Stimulated activated naive B cell treated with anti-CD40 and anti-IgM and Interleukin-4, amounts not matched to agents 10 μg/mL and 1 μg/mL and 100 μg/mL, for 72 hours (primary cell): Measurements from ENCODE around the gene CD226.
"Not testable (repeated sequence)": the region's sequence is repeated elsewhere in the genome, so short reads cannot be mapped to it uniquely, and the experiment has no call there.

Source experiments
- ATAC-seq, 2 donors: fragments of 150-1000 bp; cut with Tn5 transposase; replicated peaks; 2 replicates each; pipeline ENCODE4 v1.10.0; 2021; ENCODE audit warnings: moderate library complexity in 1 of 2
- DNase-seq: peaks from one replicate; pipeline ENCODE4 v3.0.0; 2021
- H3K27ac Mint-ChIP-seq: one replicate; pipeline ENCODE4 v1.8.0; 2022; ENCODE audit warnings: mild to moderate bottlenecking, mixed read lengths
- H3K27me3 Mint-ChIP-seq, 2 donors: one replicate each; pipeline ENCODE4 v1.8.0; 2022; ENCODE audit warnings: mixed read lengths in 2 of 2
- H3K36me3 Mint-ChIP-seq, 2 donors: one replicate each; pipeline ENCODE4 v1.8.0; 2022; ENCODE audit warnings: mixed read lengths in 2 of 2, mild to moderate bottlenecking in 1 of 2
- H3K4me1 Mint-ChIP-seq, 2 donors: one replicate each; pipeline ENCODE4 v1.8.0; 2022; ENCODE audit warnings: mixed read lengths in 2 of 2, mild to moderate bottlenecking in 1 of 2
- H3K4me3 Mint-ChIP-seq, 2 donors: one replicate each; pipeline ENCODE4 v1.8.0; 2022; ENCODE audit warnings: mild to moderate bottlenecking in 2 of 2, mixed read lengths in 2 of 2, moderate library complexity in 1 of 2
- H3K9me3 Mint-ChIP-seq, 2 donors: one replicate each; pipeline ENCODE4 v1.8.0; 2022; ENCODE audit warnings: mixed read lengths in 2 of 2, mild to moderate bottlenecking in 1 of 2

Gene CD226

DNA sequence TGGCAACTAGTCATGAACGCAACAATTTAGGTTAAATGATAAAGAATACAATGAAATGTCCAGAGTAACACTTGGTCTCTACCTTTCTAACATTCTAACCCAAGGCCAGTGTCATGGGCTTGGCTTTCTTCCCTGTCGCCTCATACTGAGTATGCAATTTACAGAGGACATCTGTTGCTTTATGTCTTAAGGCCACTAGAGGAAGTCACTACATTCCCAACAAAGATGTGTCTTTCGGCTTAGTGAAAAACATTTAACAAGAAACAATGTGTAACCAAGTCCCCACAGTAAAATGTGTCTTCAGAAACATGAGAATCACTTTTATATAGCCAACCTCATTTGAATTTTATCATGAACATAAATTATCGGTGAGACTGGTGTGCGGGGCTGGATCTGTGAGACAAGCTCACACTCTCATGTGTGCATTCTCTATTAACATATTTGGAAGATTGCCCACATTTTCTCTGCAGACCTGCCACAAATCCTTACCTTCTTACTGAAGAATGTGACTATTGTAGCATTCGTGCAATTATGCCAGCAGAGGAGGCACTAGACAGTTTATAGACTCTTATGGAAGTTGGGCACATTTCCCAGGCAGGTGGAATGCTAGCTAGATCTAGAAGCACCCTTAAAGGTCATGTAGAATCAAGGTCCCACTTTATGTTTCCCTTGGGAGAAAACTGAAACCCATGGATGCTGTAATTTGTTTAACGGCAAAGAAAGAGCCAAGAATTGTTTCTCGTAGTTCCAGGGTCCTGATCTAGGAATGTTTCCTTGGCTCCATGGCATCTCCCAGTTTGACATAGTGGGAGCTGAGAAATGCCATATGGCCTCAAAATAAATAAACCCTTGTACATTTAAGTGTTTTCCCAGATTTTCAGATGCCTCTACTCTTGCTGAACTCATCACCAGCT is 101.8 kb downstream of the CD226 start:
- Mint-ChIP-seq H3K36me3 (no peaks in the 10 kb centered on the region), H3K27ac (no peak overlapping the region), H3K9me3 (no peaks in the 10 kb centered on the region), H3K27me3 (no peaks in the 10 kb centered on the region), H3K4me1 (no peaks in the 10 kb centered on the region), H3K4me3 (no peak overlapping the region)
- DNase-seq (no peak), ATAC-seq (no peak)

- no peaks in the 10 kb centered on the region for H3K36me3 Mint-ChIP-seq
- no peaks in the 10 kb centered on the region for H3K27me3 Mint-ChIP-seq
- no peak for DNase-seq
- no peak overlapping the region for H3K4me3 Mint-ChIP-seq
- ATAC-seq, result no peak
- no peaks in the 10 kb centered on the region for H3K9me3 Mint-ChIP-seq
- H3K27ac Mint-ChIP-seq, result no peak overlapping the region
- no peaks in the 10 kb centered on the region for H3K4me1 Mint-ChIP-seq
Measured at GRCh38 chr18:69844656-69845055, 103.0 kb downstream of the CD226 start.

DNA sequence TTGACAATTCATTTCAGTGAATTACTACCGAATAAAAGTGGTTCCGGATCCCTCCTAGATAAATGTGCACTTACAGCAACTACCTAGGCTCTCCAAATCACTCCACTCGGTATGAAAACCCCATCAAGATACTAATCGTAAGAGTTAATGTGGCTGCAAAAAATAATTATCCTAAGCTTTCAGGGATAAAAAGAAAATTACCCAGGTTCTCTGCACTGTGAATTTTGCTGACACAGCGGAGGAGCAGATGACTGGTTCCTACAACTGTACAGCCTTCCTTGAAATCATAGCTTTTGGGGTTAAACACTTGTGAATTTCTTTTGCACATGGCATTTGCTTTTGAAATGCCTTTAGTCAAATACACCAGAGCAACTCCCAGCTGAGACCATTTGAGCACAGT is 104.7 kb downstream of the CD226 start:
- H3K27me3 Mint-ChIP-seq, result no peaks in the 10 kb centered on the region
- H3K4me3 Mint-ChIP-seq, result no peak overlapping the region
- no peak for ATAC-seq
- H3K9me3 Mint-ChIP-seq, result peaks cover 0 to 4% of the 10 kb centered on the region in 2 donors
- no peaks in the 10 kb centered on the region for H3K4me1 Mint-ChIP-seq
- H3K36me3 Mint-ChIP-seq, result no peaks in the 10 kb centered on the region
- no peak for DNase-seq
- H3K27ac Mint-ChIP-seq, result no peak overlapping the region

DNA sequence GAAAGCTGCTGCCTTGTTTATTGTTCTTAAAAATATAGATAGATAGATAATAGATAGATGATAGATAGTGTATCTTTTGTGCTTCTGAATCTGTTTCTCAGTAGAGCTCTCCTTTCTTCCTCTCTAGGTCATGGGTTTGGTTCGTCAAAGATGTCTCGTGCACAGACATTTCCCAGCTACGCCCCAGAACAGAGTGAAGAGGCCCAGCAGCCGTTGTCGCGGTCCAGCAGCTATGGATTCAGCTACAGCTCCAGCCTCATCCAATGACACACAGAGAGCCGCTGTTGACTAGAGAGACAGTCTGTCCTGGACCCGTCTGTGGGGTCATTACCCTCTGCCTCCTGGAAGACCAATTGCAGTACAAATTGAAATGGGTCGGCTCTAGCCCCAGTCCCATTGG is 106.6 kb downstream of the CD226 start:
- H3K36me3 Mint-ChIP-seq, result no peaks in the 10 kb centered on the region
- H3K4me1 Mint-ChIP-seq, result no peaks in the 10 kb centered on the region
- H3K27ac Mint-ChIP-seq, result no peak overlapping the region
- H3K27me3 Mint-ChIP-seq, result no peaks in the 10 kb centered on the region
- ATAC-seq (no peak), DNase-seq (no peak)
- no peak overlapping the region for H3K4me3 Mint-ChIP-seq
- peaks cover 0 to 4% of the 10 kb centered on the region in 2 donors for H3K9me3 Mint-ChIP-seq

GRCh38 chr18:69840445-69840844 is 107.2 kb downstream of the CD226 start:
- Mint-ChIP-seq H3K4me1 (no peaks in the 10 kb centered on the region), H3K27ac (no peak overlapping the region), H3K36me3 (no peaks in the 10 kb centered on the region), H3K9me3 (peaks cover 0 to 4% of the 10 kb centered on the region in 2 donors), H3K4me3 (no peak overlapping the region), H3K27me3 (no peaks in the 10 kb centered on the region)
- ATAC-seq (no peak), DNase-seq (no peak)

- Mint-ChIP-seq H3K9me3 (peaks cover 0 to 4% of the 10 kb centered on the region in 2 donors), H3K36me3 (no peaks in the 10 kb centered on the region), H3K27ac (no peak overlapping the region), H3K4me3 (no peak overlapping the region), H3K27me3 (no peaks in the 10 kb centered on the region), H3K4me1 (no peaks in the 10 kb centered on the region)
- ATAC-seq (no peak), DNase-seq (no peak)
Measured at GRCh38 chr18:69840001-69840400, 107.7 kb downstream of the CD226 start.

DNA sequence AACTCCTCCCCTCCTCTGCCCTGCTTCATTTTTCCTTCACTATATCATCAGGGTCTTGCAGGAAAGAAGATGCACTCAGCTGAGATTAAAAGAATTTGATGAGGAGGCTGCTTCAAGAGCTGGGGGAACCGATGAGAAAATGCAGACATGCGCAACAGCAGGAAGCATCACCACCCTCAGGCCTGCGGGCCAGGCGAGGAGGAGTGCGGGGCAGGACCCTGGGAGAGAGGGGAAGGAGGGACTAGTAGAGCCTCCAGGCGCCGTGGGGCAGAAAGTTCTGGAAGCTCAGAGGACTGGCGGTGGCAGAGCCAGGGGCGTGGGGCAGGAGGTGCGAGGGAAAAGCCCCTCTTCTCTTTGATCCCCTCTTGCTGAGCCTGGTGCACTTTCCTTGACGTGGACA is 108.2 kb downstream of the CD226 start:
- Mint-ChIP-seq H3K27ac (no peak overlapping the region), H3K4me1 (no peaks in the 10 kb centered on the region), H3K4me3 (no peak overlapping the region), H3K36me3 (no peaks in the 10 kb centered on the region), H3K9me3 (peaks cover 0 to 4% of the 10 kb centered on the region in 2 donors), H3K27me3 (no peaks in the 10 kb centered on the region)
- no peak for DNase-seq
- no peak for ATAC-seq

GRCh38 chr18:69838620-69839411 is 108.9 kb downstream of the CD226 start:
- peaks cover 0 to 4% of the 10 kb centered on the region in 2 donors for H3K9me3 Mint-ChIP-seq

DNA sequence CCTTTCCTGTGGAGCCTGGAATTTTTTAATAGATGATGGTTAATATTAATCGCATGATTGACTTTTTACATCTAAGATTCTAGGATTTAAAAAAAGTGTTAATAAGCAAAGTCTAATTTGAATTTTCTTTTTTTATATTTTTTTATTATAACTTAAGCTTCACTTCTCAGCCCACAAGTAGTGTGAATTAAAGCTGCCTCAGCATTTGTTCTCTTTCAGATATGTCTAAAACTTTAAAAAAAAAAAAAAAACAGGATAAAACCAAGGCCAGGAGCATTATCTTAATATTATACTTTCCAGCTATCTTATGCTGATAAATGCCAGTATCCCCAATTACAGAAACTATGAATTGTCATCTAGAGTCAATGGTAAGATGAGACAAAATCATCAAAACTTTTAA is 109.7 kb downstream of the CD226 start:
- ATAC-seq, result no peak
- Mint-ChIP-seq H3K36me3 (no peaks in the 10 kb centered on the region), H3K27me3 (no peaks in the 10 kb centered on the region), H3K4me3 (no peak overlapping the region), H3K27ac (no peak overlapping the region), H3K4me1 (no peaks in the 10 kb centered on the region), H3K9me3 (peaks cover 0 to 4% of the 10 kb centered on the region in 2 donors)
- no peak for DNase-seq

More at GRCh38 chr18:69838620-69839411, 108.9 kb downstream of the CD226 start:
- ATAC-seq, result peak in 1 of 2 donors; percentile 52
- DNase-seq, result no peak
- H3K27ac Mint-ChIP-seq, result no peak overlapping the region
- no peaks in the 10 kb centered on the region for H3K36me3 Mint-ChIP-seq
- no peaks in the 10 kb centered on the region for H3K4me1 Mint-ChIP-seq
- H3K27me3 Mint-ChIP-seq, result no peaks in the 10 kb centered on the region
- H3K4me3 Mint-ChIP-seq, result no peak overlapping the region

- H3K27ac Mint-ChIP-seq, DNase-seq, H3K4me3 Mint-ChIP-seq, H3K36me3 Mint-ChIP-seq, ATAC-seq, H3K27me3 Mint-ChIP-seq, H3K4me1 Mint-ChIP-seq, H3K9me3 Mint-ChIP-seq: not testable (repeated sequence)
Measured at GRCh38 chr18:69834980-69835379, 112.7 kb downstream of the CD226 start.

DNA sequence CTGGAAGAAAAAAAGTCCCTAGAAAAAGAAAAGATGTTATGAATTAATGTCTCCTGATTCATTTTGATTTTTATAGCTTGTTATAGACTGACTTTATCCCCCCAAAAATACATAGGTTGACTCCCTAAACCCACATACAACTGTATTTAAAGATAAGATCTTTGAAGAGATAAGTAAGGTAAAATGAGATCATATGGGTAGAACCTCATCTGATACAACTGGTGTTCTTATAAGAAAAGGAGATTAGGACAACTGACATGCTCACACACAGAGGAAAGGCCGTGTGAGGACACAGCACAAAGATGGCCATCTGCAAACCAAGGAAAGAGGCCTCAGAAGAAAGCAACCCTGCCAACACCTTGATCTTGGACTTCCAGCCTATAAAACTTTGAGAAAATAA is 117.5 kb downstream of the CD226 start:
- Mint-ChIP-seq H3K27ac (no peak overlapping the region), H3K9me3 (no peaks in the 10 kb centered on the region), H3K4me1 (no peaks in the 10 kb centered on the region), H3K27me3 (no peaks in the 10 kb centered on the region), H3K4me3 (no peak overlapping the region), H3K36me3 (no peaks in the 10 kb centered on the region)
- no peak for DNase-seq
- ATAC-seq, result no peak

DNA sequence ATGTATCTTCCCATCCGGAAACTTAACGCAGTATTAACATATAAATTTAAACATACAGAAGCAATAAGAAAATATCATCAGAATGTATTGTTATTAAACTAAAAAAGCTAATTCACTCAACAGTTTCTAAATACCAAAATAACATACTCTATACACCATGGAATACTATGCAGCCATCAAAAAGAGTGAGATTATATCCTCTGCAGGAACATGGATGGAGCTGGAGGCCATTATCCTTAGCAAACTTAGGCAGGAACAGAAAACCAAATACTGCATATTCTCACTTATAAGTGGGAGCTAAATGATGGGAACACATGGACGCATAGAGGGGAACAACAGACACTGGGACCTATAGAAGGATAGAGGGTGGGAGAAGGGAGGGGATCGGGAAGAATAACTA is 127.1 kb downstream of the CD226 start:
- no peaks in the 10 kb centered on the region for H3K4me1 Mint-ChIP-seq
- H3K27me3 Mint-ChIP-seq, result no peaks in the 10 kb centered on the region
- no peak for ATAC-seq
- DNase-seq, result no peak
- no peaks in the 10 kb centered on the region for H3K36me3 Mint-ChIP-seq
- no peak overlapping the region for H3K4me3 Mint-ChIP-seq
- no peak overlapping the region for H3K27ac Mint-ChIP-seq
- H3K9me3 Mint-ChIP-seq, result no peaks in the 10 kb centered on the region

- H3K9me3 Mint-ChIP-seq, result peaks cover 0 to under 1% of the 10 kb centered on the region in 2 donors
- ATAC-seq (no peak), DNase-seq (no peak)
- H3K4me3 Mint-ChIP-seq, result no peak overlapping the region
- H3K27me3 Mint-ChIP-seq, result no peaks in the 10 kb centered on the region
- no peaks in the 10 kb centered on the region for H3K36me3 Mint-ChIP-seq
- H3K4me1 Mint-ChIP-seq, result no peaks in the 10 kb centered on the region
- no peak overlapping the region for H3K27ac Mint-ChIP-seq
Measured at GRCh38 chr18:69819460-69819859, 128.2 kb downstream of the CD226 start.

GRCh38 chr18:69817335-69817940 is 130.2 kb downstream of the CD226 start:
- Mint-ChIP-seq H3K27me3 (no peaks in the 10 kb centered on the region), H3K4me3 (no peak overlapping the region), H3K27ac (no peak overlapping the region), H3K9me3 (peaks cover 0 to 3% of the 10 kb centered on the region in 2 donors), H3K36me3 (no peaks in the 10 kb centered on the region), H3K4me1 (no peaks in the 10 kb centered on the region)
- DNase-seq (no peak), ATAC-seq (no peak)
